NCI-H2107 (cell line): ENCODE data around the gene MRPL55.

Experiments used
- DNase-seq: peaks from one replicate; lab custom pipeline; 2025; lab: John Stamatoyannopoulos, UW

MRPL55 gene

DNA sequence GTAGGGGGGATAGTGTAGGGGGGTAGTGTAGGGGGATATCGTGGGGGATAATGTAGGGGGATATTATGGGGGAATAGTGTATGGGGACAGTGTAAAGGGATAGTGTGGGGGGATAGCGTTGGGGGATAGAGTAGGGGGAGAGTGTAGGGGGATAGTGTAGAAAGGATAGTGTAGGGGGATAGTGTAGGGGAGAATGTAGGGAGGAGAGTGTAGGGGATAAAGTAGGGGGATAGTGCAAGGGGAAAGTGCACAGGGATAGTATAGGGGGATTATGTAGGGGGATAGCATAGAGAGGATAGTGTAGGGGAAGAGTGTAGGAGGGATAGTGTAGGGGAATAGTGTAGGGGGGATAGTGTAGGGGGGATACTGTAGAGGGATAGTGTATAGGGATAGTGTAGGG lies 38.9 kb downstream of the MRPL55 start:
- DNase-seq = no peak

DNA sequence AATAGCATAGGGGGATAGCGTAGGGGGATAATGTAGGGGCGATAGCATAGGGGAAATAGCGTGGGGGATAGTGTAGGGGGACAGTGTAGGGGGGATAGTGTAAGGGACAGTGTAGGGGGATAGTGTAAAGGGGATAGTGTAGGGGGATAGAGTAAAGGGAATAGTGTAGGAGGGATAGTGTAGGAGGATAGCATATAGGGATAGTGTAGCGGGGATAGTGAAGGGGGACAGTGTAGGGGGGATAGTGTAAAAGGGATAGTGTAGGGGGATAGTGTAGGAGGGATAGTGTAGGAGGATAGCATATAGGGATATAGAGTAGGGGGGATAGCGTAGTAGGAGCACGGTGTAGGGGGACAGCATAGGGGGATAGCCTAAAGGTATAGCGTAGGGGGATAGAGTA lies 40.7 kb downstream of the MRPL55 start:
- DNase-seq = no peak

DNA sequence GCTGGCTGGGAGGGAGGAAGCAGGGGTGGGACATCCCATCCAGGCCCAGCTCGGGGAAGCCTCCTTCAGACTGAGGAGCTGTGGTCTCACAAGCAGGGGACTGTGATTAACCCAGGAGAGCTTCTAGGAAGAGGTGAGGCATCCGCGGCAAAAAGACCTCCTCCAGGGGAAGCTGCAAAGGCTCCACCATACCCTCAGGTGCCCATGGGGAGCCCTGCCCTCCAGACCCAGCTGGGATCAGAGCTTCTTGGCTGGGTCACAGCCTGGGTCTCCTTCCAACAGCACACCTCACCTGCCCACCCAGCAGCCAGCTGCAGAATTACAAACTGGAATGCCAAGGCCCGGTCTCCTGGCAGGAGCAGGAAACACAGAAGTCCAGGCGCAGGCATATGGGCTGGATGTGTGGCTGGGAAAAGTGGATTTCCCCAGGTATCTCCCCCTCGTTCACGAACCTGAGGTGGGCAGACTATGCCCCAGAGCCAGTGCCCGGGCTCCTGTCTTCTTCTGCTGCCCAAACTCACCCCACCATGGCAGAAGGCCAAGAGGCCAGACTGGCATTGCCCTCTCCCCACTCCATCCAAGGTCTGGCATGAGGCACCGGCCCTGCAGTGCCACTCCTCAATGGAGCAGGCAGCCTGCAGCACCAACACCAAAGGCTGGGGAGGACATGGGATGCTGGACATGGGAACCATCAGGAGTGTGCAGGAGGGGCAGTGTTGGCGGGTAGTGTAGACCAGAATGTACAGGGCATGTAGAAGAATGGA lies 42.0 kb downstream of the MRPL55 start:
- DNase-seq = no peak

GRCh38 chr1:228066416-228066815 lies 42.7 kb downstream of the MRPL55 start:
- DNase-seq = no peak

DNA sequence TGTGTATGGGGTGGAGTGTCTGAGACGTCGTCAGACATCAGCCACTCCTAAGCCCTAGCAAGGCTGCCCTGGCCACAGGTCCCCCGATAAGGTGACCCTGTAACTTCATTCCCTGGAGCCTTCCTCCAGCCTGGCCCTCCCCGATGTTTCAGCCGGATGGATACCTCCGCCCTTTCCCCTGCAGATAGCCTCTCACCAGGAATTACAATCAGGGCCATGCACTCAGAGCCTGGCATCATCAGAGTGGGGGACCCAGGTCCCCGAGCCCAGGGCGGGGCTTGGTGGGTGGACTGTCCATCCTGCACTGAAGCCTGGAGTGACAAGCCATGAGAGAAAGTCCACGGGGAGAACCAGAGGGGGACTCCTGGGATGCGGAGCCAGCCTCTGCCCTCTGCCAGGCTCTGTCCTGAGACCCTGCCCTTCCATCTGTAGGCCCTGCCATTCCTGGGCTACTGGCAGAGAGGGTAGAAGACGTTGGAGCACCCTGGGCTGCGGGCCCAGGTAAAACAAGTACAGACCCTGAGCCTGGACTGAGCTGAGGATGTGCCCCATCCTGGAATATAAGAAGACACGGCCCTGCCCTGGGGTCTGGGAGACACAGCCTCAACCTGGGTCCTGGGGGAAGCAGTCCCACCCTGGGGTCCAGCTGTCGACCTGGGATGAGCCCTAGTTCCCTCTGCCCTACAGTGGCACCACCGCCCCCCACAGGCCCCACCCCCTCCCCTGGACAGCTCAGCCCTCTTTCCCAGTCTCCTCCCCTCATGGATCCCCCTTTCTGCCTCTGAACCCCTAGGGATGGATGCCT lies 43.4 kb downstream of the MRPL55 start:
- DNase-seq = no peak

- no peak for DNase-seq
Observed at GRCh38 chr1:228064741-228065542, 44.2 kb downstream of the MRPL55 start.

- DNase-seq = no peak
Observed at GRCh38 chr1:228064296-228064695, 44.8 kb downstream of the MRPL55 start.

- DNase-seq = no peak
Observed at GRCh38 chr1:228063251-228064191, 45.6 kb downstream of the MRPL55 start.

DNA sequence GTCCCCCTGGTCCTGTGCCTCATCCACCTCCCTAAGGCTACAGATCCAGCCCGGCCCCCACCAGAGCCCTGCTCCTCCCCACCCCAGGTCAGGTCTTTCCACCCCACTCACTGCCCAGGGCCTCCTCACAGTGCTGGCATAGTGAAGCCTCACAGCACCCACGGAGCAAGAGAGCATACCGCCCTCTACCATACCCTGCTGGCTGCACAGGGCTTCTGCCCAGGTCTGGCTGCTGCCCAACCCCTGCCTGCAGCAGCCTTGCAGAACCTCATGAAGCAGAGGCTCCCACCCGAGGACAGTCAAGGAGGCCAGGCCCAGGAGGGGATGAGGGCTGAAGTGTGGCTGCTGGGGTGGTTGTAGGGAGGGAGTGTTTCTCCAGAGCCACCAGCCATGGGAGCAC lies 46.3 kb downstream of the MRPL55 start:
- no peak for DNase-seq

DNA sequence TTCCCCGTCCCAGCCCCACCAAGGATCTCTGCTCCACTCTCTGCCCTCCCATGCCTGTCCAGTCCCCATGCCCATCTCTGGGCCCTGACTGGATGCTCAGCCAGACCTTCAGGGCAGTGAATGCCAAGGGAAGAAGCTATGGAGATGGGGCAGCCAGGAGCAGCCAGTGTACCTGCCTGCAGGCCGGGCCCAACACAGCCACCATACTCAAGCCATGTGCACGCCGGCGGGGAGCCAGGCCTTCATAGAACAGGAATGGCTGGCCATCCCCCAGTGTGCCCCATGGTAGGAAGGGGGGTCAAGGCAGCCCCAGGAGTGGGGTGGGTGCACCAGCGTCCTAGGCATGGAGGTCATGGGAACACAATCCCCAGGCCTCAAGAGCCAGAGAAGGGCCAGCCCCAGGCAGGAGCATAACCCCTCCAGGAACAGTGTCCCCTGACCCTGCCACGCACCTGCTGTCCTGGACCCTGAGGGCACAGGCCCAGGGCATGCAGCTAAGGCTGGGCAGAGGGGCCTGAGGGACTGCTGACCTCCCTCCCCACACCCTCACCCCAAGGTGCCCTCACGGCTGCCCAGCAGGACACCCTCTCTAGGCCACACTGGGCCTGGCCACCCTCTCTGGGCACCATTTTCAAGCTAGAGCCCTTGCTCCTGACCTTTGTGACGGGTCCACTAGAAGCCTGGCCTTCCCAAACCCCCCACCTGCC lies 46.9 kb downstream of the MRPL55 start:
- no peak for DNase-seq

GRCh38 chr1:228061411-228062084 lies 47.6 kb downstream of the MRPL55 start:
- no peak for DNase-seq

- no peak for DNase-seq
Observed at GRCh38 chr1:228060458-228061190, 48.5 kb downstream of the MRPL55 start.

GRCh38 chr1:228059634-228060457 lies 49.3 kb downstream of the MRPL55 start:
- no peak for DNase-seq

DNA sequence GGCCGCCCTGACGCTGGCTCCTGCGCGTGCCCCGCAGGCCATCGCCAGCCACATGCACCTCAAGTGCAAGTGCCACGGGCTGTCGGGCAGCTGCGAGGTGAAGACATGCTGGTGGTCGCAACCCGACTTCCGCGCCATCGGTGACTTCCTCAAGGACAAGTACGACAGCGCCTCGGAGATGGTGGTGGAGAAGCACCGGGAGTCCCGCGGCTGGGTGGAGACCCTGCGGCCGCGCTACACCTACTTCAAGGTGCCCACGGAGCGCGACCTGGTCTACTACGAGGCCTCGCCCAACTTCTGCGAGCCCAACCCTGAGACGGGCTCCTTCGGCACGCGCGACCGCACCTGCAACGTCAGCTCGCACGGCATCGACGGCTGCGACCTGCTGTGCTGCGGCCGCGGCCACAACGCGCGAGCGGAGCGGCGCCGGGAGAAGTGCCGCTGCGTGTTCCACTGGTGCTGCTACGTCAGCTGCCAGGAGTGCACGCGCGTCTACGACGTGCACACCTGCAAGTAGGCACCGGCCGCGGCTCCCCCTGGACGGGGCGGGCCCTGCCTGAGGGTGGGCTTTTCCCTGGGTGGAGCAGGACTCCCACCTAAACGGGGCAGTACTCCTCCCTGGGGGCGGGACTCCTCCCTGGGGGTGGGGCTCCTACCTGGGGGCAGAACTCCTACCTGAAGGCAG lies 50.0 kb downstream of the MRPL55 start:
- DNase-seq = no peak

DNA sequence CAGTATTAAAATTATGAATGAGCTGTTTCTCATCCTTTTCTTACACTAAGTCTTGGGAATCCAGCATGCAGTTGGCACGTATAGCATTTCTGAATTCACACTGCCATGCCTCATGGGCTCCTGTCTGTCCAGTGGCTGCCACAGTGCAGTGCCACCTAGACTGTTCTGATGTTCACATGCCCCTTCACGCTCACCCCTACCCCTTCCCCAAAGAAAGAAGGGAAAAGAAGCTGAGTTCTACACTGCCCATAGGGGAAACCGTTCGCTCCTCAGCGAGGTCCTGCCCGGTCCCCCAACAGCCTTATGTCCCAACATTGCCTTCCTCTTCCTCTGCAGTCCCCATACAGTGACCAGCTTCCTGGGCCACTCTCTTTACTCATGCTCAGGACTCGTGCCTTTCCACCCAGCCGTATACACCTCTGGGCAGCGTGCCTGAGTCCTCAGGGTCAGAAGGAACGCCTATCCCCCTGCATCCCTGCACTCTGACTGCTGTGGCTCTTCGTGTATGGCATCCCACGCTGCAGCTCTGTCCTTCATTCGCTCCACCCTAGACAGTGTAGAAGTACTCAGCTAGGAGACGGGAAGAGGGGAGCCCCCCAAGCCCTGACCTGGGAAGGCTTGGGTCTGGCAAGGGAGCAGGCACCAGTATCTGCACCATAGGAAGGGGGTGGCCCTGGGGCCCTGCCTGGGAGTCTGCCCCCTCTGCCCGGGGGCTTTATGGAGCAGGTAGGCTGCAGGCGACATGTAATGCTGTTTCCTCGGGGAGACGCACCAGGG lies 50.7 kb downstream of the MRPL55 start:
- DNase-seq = no peak
